GM19438 (cell line): ENCODE results near the gene B3GLCT.

Experiments
- ATAC-seq: cut with Tn5 transposase; IDR thresholded peaks from one replicate; pipeline ENCODE4 v1.9.1; 2021; ENCODE audit warnings: low read depth; ENCODE audit not compliant: unreplicated experiment

Gene B3GLCT

GRCh38 chr13:31221057-31221456, 21.3 kb downstream of the B3GLCT start:
- no peak for ATAC-seq

- no peak for ATAC-seq
These were observed 23.4 kb downstream of the B3GLCT start for GRCh38 chr13:31223215-31223614.

- no peak for ATAC-seq
These were observed 23.9 kb downstream of the B3GLCT start for GRCh38 chr13:31223640-31224039.

GRCh38 chr13:31224174-31224669, 24.4 kb downstream of the B3GLCT start:
- ATAC-seq, result no peak

- ATAC-seq, result no peak
These were observed 25.3 kb downstream of the B3GLCT start for GRCh38 chr13:31224963-31225559.

GRCh38 chr13:31225998-31226675, 26.4 kb downstream of the B3GLCT start:
- ATAC-seq, result no peak

GRCh38 chr13:31227063-31227462, 27.3 kb downstream of the B3GLCT start:
- no peak for ATAC-seq

- ATAC-seq, result no peak
These were observed 28.1 kb downstream of the B3GLCT start for GRCh38 chr13:31227870-31228269.

- ATAC-seq, result no peak
These were observed 35.0 kb downstream of the B3GLCT start for GRCh38 chr13:31234729-31235128.

GRCh38 chr13:31236211-31236786, 36.5 kb downstream of the B3GLCT start:
- no peak for ATAC-seq

GRCh38 chr13:31240921-31241320, 41.1 kb downstream of the B3GLCT start:
- ATAC-seq, result no peak

- no peak for ATAC-seq
These were observed 42.6 kb downstream of the B3GLCT start for GRCh38 chr13:31242367-31242766.

GRCh38 chr13:31242916-31243315, 43.1 kb downstream of the B3GLCT start:
- no peak for ATAC-seq

GRCh38 chr13:31245598-31246373, 46.0 kb downstream of the B3GLCT start:
- ATAC-seq, result no peak

GRCh38 chr13:31246918-31247317, 47.1 kb downstream of the B3GLCT start:
- ATAC-seq, result no peak

GRCh38 chr13:31248361-31248760, 48.6 kb downstream of the B3GLCT start:
- no peak for ATAC-seq

GRCh38 chr13:31248965-31249539, 49.3 kb downstream of the B3GLCT start:
- ATAC-seq, result no peak

- no peak for ATAC-seq
These were observed 50.7 kb downstream of the B3GLCT start for GRCh38 chr13:31250435-31250834.

GRCh38 chr13:31261241-31261640, 61.5 kb downstream of the B3GLCT start:
- no peak for ATAC-seq

- no peak for ATAC-seq
These were observed 63.6 kb downstream of the B3GLCT start for GRCh38 chr13:31263346-31263745.

GRCh38 chr13:31264151-31264550, 64.4 kb downstream of the B3GLCT start:
- ATAC-seq, result no peak
